DOHH2 (cell line): ENCODE data around the gene WWTR1.

ENCODE experiments used
- EZH2phosphoT487 ChIP-seq: fragments of 200-600 bp; sonication (generic); IDR thresholded peaks from 2 replicates; pipeline ENCODE4 v1.6.1; 2017; ENCODE audit warnings: borderline replicate concordance, mild to moderate bottlenecking, antibody characterized with exemption, low read length, moderate library complexity, mixed read lengths
- TF ChIP-seq, protein P1 (sequence below): fragments of 200-600 bp; sonication (generic); IDR thresholded peaks from one replicate; pipeline ENCODE4 v1.5.1; 2014; ENCODE audit warnings: antibody characterized with exemption, mild to moderate bottlenecking, low read depth, low read length; ENCODE audit not compliant: poor library complexity, severe bottlenecking

DNA sequence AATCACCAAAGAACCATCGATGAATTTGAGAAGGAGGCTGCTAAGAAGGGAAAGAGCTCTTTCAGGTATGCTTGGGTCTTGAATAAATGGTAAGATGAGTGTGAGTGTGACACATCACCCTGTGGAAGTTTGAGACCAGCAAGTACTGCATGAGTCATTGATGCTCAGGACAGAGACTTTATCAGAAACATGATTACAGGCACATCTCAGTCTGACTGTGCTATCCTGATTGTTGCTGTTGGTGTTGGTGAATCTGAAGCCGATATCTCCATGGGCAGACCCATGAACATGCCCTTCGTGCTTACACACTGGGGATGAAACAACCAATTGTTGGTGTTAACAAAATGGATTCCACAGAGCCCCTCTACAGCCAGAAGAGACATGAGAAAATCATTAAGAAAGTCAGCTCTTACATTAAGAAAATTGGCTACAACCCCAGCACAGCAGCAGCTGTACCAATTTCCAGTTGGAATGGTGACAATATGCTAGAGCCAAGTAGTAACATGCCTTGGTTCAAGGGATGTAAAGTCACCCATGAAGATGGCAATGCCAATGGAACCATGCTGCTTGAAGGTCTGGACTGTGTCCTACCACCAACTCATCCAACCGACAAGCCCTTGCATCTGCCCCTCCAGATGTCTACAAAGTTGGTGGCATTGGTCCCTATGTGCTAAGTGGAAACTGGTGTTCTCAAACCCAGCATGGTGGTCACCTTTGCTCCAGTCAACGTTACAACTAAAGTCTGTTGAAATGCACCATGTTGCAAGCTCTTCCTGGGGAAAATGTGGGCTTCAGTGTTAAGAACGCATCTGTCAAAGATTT is 162.9 kb downstream of the WWTR1 start:
- TF ChIP-seq, protein P1, sequence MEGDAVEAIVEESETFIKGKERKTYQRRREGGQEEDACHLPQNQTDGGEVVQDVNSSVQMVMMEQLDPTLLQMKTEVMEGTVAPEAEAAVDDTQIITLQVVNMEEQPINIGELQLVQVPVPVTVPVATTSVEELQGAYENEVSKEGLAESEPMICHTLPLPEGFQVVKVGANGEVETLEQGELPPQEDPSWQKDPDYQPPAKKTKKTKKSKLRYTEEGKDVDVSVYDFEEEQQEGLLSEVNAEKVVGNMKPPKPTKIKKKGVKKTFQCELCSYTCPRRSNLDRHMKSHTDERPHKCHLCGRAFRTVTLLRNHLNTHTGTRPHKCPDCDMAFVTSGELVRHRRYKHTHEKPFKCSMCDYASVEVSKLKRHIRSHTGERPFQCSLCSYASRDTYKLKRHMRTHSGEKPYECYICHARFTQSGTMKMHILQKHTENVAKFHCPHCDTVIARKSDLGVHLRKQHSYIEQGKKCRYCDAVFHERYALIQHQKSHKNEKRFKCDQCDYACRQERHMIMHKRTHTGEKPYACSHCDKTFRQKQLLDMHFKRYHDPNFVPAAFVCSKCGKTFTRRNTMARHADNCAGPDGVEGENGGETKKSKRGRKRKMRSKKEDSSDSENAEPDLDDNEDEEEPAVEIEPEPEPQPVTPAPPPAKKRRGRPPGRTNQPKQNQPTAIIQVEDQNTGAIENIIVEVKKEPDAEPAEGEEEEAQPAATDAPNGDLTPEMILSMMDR: no peak
- TF ChIP-seq EZH2phosphoT487: no peak
